ENCODE measurements around the gene ZW10. TPM values are rescaled to one million over a fixed set of nuclear protein-coding genes. Genes with fewer than 3 reads are reported as not detected.

The ZW10 gene
- total and polyA plus RNA-seq, 10 of the 15 experiments (the other 5 are each of a cell fraction or from before 2014, with no cell fraction given) = 5.4 to 32.0 (median 17.3) TPM

DNA sequence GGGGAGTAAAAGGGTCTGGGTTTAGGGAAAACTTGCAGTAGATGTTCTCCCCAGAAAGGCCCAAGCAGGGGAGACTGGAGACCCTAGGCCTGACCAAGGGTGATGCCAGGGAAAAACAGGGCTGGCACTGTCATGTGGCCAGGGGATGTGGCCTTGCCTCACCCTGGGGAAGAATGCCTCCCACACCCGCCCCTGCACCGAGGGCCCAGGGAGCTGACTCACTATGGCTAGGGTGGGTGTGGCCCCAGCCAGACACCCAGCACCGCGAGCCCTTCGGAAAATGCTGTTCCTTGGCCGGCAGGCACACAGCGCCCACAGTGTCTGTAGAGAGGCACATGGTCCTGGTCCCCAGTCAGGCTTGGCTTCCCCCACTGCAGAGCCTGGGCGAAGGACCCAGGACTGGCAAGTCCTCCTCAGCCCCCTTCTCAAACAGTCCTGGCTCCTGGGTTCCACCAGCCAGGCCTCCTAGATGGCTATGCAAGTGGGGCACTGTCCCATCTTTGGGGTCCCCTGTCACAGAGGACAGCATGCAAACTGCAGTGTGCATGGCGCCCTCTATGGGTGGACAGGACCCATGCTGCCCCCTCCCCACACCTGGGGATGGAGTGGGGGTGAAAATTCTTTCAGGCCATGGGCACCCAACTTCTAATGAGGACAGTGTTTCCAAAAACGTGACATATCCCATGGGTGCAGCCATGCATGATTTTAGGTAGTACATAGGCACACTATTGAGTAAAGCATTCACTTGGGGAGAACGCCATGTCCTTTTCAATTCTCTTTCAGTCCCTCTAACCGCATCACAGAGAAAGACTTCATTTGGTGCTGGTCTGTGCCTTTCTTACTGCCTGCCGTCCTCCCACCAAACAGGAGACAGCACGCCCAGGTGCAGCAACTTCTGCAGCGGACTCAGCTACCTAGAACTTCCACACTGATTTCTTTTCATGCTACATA, 82.6 kb downstream of the ZW10 start:
- H3K79me2 ChIP-seq (ENCODE audit: control insufficient read depth, insufficient read depth, low read length) = no peaks in the 10 kb centered on the region
- SMC1A ChIA-PET (ENCODE audit: uncharacterized antibody, unreplicated experiment) = no interaction called here
- WGBS (ENCODE audit: insufficient coverage, insufficient replicate concordance, low lambda C conversion rate, missing lambda C conversion rate) = 57% methylated on average over 15 of the region's 15 CpGs
- no peak overlapping the region for H3K9ac ChIP-seq (ENCODE audit: control insufficient read depth, insufficient read depth, low read length)
- no peak overlapping the region for H3K4me2 ChIP-seq (ENCODE audit: control insufficient read depth, insufficient read depth)
- in situ Hi-C loops (cut with MboI) (no loop called here), intact Hi-C loops (cut with micrococcal nuclease; ENCODE audit: unreplicated experiment) (no loop called here)
- no peak for DNase-seq (ENCODE audit: low read depth, low spot score)
- no peaks in the 10 kb centered on the region for H3K36me3 ChIP-seq (ENCODE audit: control insufficient read depth in 2 of 2, insufficient read depth in 2 of 2, low read length in 1 of 2)
- H3K27ac ChIP-seq (ENCODE audit: control insufficient read depth, insufficient read depth) = no peak overlapping the region
- no peak overlapping the region for H3K4me3 ChIP-seq
- H3K9me3 ChIP-seq (replicated peaks; ENCODE audit: control insufficient read depth, insufficient read depth, low read length) = no peaks in the 10 kb centered on the region
- H2AFZ ChIP-seq (ENCODE audit: control insufficient read depth, low read depth, low read length) = no peak overlapping the region
- no peaks in the 10 kb centered on the region for H4K20me1 ChIP-seq (ENCODE audit: control insufficient read depth, insufficient read depth)
- no peaks in the 10 kb centered on the region for H3K27me3 ChIP-seq (replicated peaks in 1 of 2; ENCODE audit: control insufficient read depth in 2 of 2, insufficient read depth in 2 of 2, low read length in 1 of 2)
- CTCF ChIA-PET = no interaction called here
- RAD21 ChIA-PET (ENCODE audit: unreplicated experiment) = no interaction called here
- peak; percentile 69 for ATAC-seq
- BruUV-seq (replicated peaks) = no TSS peak
- no peak for FAIRE-seq
- TF ChIP-seq RAD21 (IDR thresholded peaks at IDR 0.05; ENCODE audit: insufficient read depth, low read depth, low read length) = peak; percentile 28; the same call in 1 of the 2 replicates
- peak; percentile 38 to 68 (median 54) for TF ChIP-seq CTCF (IDR thresholded peaks at IDR 0.05 in 2 of 3, conservative IDR thresholded peaks at IDR 0.05 in 1 of 3; ENCODE audit: control insufficient read depth in 2 of 3, extremely low read depth in 1 of 3, insufficient read depth in 1 of 3, low read depth in 3 of 3, low read length in 3 of 3)
- TF ChIP-seq STAT1 (conservative IDR thresholded peaks at IDR 0.05) = no peak
- POLR2A ChIA-PET = no interaction called here
- H3K4me1 ChIP-seq (ENCODE audit: control insufficient read depth, insufficient read depth, low read length) = no peaks in the 10 kb centered on the region; the same call in 1 of the 2 replicates

Data from GM12878 (cell line).